Measurements from ENCODE around the gene ZCCHC24. TPM values are rescaled to one million over a fixed set of nuclear protein-coding genes. Genes with fewer than 3 reads are reported as not detected.

ZCCHC24 gene
- total and polyA plus RNA-seq, 2 donors (not counting 3 experiments of a cell fraction or from before 2014, with no cell fraction given) = 5.2 to 8.4 TPM

DNA sequence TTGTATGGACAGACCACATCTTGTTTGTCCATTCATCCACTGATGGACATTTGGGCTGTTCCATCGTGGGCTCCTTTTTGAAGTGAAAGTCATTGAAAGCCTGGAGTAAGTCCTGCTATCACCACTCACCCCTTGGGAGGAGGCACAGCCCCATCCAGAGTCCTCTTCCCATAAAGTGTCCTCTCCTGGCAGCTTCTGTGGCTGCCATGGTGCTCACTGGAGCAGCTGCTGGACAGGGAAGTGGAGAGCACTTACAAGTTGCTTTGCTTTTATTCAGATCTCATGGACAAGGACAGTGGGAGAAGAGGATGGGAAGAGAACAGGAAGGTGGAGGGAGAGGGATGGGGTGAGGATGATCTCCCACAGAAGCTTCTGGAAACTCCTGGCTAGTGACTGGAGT, 48.4 kb upstream of the ZCCHC24 start:
- intact Hi-C loops (cut with micrococcal nuclease) = no loop called here
- no peak overlapping the region for H3K27ac ChIP-seq (ENCODE audit: insufficient read depth, low read depth, low read length)
- TF ChIP-seq MYC (IDR thresholded peaks at IDR 0.05; ENCODE audit: low read depth, low read length) (no peak), GATA2 (IDR thresholded peaks at IDR 0.05; ENCODE audit: insufficient read depth, insufficient read length, low read depth, low read length) (no peak), POLR2A (IDR thresholded peaks at IDR 0.05; ENCODE audit: low read depth, low read length) (no peak)
- TF ChIP-seq, protein P1, sequence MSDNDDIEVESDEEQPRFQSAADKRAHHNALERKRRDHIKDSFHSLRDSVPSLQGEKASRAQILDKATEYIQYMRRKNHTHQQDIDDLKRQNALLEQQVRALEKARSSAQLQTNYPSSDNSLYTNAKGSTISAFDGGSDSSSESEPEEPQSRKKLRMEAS (IDR thresholded peaks at IDR 0.05; ENCODE audit: insufficient read depth, insufficient read length) = no peak
- no peak overlapping the region for H3K4me3 ChIP-seq (replicated peaks in 1 of 3; ENCODE audit: insufficient read depth in 1 of 3, low read depth in 1 of 3, low read length in 3 of 3)
- H3K4me1 ChIP-seq (ENCODE audit: control insufficient read depth, extremely low read depth, insufficient read depth, low read length) = no peaks in the 10 kb centered on the region
- no peaks in the 10 kb centered on the region for H3K9me1 ChIP-seq (replicated peaks; ENCODE audit: control insufficient read depth, extremely low read depth, insufficient read depth, low read length)
- ChIA-PET CTCF (interaction anchor here (10.8 kb wide), 1 partner anchor 120 kb away, joined by 252 read pairs; no protein-coding TSS in a partner anchor), POLR2A (interaction anchor here (0.6 kb wide), 1 partner anchor 54 kb away, joined by 3 read pairs; no protein-coding TSS in a partner anchor)
- no peak overlapping the region for H3K4me2 ChIP-seq (ENCODE audit: insufficient read depth, low read length)
- peaks cover 3 to 14% of the 10 kb centered on the region in 2 experiments for H3K27me3 ChIP-seq (ENCODE audit: control insufficient read depth in 2 of 2, insufficient read depth in 2 of 2, low read length in 2 of 2)
- no peaks in the 10 kb centered on the region for H3K36me3 ChIP-seq (ENCODE audit: control insufficient read depth in 2 of 2, extremely low read depth in 1 of 2, insufficient read depth in 2 of 2, low read length in 2 of 2)
- FAIRE-seq = no peak
- dilution Hi-C loops (cut with MboI; ENCODE audit: extremely low pct_ligation_motif_present, low sequenced_read_pairs) = no loop called here
- no peak overlapping the region for H3K9ac ChIP-seq (replicated peaks; ENCODE audit: extremely low read depth, insufficient read depth, low read length)
- no peak for DNase-seq (ENCODE audit: low read depth, low spot score)
- no TSS peak for BruUV-seq (replicated peaks)
- no peak overlapping the region for H2AFZ ChIP-seq (ENCODE audit: low read depth, low read length)
- no peaks in the 10 kb centered on the region for H3K9me3 ChIP-seq (replicated peaks; ENCODE audit: control insufficient read depth, insufficient read depth, low read length)
- H3K79me2 ChIP-seq (ENCODE audit: control insufficient read depth, insufficient read depth, low read length) = no peaks in the 10 kb centered on the region
- no peaks in the 10 kb centered on the region for H4K20me1 ChIP-seq (replicated peaks; ENCODE audit: control insufficient read depth, extremely low read depth, insufficient read depth, low read length)

DNA sequence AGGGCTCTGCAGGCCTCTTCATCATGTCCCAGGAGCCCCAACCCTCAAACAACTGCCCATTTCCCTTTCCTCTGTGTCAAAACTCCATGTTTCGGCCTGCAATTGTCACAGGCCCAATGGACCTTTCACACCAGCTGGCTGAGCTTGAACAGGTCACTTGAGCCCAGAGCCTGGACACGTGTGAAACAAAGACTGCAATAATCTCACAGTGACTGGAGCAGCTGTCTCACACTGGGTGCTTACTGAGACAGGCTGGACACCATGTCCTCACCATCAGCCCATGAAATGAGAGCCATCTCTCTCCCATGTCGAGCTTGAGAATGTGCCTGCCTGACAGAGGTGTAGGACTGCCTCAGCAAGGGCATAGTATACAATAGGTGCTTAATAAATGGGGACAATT, 47.4 kb upstream of the ZCCHC24 start:
- DNase-seq (ENCODE audit: low read depth, low spot score) = no peak
- Histone ChIP-seq H3K36me3 (ENCODE audit: control insufficient read depth in 2 of 2, extremely low read depth in 1 of 2, insufficient read depth in 2 of 2, low read length in 2 of 2) (no peaks in the 10 kb centered on the region), H3K9me3 (replicated peaks; ENCODE audit: control insufficient read depth, insufficient read depth, low read length) (no peaks in the 10 kb centered on the region), H2AFZ (ENCODE audit: low read depth, low read length) (no peak overlapping the region), H3K4me2 (ENCODE audit: insufficient read depth, low read length) (no peak overlapping the region), H4K20me1 (replicated peaks; ENCODE audit: control insufficient read depth, extremely low read depth, insufficient read depth, low read length) (no peaks in the 10 kb centered on the region), H3K9ac (replicated peaks; ENCODE audit: extremely low read depth, insufficient read depth, low read length) (no peak overlapping the region), H3K27ac (ENCODE audit: insufficient read depth, low read depth, low read length) (no peak overlapping the region), H3K9me1 (replicated peaks; ENCODE audit: control insufficient read depth, extremely low read depth, insufficient read depth, low read length) (no peaks in the 10 kb centered on the region), H3K4me1 (ENCODE audit: control insufficient read depth, extremely low read depth, insufficient read depth, low read length) (no peaks in the 10 kb centered on the region), H3K79me2 (ENCODE audit: control insufficient read depth, insufficient read depth, low read length) (no peaks in the 10 kb centered on the region), H3K4me3 (replicated peaks in 1 of 3; ENCODE audit: insufficient read depth in 1 of 3, low read depth in 1 of 3, low read length in 3 of 3) (no peak overlapping the region), H3K27me3 (ENCODE audit: control insufficient read depth in 2 of 2, insufficient read depth in 2 of 2, low read length in 2 of 2) (peaks cover 3 to 12% of the 10 kb centered on the region in 2 experiments)
- ChIA-PET CTCF (interaction anchor here (10.8 kb wide), 1 partner anchor 119 kb away, joined by 252 read pairs; no protein-coding TSS in a partner anchor), POLR2A (no interaction called here)
- intact Hi-C loops (cut with micrococcal nuclease) (no loop called here), dilution Hi-C loops (cut with MboI; ENCODE audit: extremely low pct_ligation_motif_present, low sequenced_read_pairs) (no loop called here)
- BruUV-seq (replicated peaks) = no TSS peak
- TF ChIP-seq POLR2AphosphoS5 (IDR thresholded peaks at IDR 0.05; ENCODE audit: insufficient read depth, low read depth, low read length) (no peak), EZH2 (IDR thresholded peaks at IDR 0.05; ENCODE audit: borderline replicate concordance, low read depth, low read length, severe bottlenecking) (no peak), JUN (IDR thresholded peaks at IDR 0.05; ENCODE audit: borderline replicate concordance, insufficient read depth, insufficient read length, low read depth) (no peak), POLR2A (IDR thresholded peaks at IDR 0.05; ENCODE audit: low read depth, low read length) (no peak)
- TF ChIP-seq, protein P1 (IDR thresholded peaks at IDR 0.05; ENCODE audit: insufficient read depth, insufficient read length) = no peak
- TF ChIP-seq, protein P2, sequence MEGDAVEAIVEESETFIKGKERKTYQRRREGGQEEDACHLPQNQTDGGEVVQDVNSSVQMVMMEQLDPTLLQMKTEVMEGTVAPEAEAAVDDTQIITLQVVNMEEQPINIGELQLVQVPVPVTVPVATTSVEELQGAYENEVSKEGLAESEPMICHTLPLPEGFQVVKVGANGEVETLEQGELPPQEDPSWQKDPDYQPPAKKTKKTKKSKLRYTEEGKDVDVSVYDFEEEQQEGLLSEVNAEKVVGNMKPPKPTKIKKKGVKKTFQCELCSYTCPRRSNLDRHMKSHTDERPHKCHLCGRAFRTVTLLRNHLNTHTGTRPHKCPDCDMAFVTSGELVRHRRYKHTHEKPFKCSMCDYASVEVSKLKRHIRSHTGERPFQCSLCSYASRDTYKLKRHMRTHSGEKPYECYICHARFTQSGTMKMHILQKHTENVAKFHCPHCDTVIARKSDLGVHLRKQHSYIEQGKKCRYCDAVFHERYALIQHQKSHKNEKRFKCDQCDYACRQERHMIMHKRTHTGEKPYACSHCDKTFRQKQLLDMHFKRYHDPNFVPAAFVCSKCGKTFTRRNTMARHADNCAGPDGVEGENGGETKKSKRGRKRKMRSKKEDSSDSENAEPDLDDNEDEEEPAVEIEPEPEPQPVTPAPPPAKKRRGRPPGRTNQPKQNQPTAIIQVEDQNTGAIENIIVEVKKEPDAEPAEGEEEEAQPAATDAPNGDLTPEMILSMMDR (IDR thresholded peaks at IDR 0.05; ENCODE audit: extremely low read depth in 1 of 2, insufficient read depth in 1 of 2, low read depth in 1 of 2, low read length in 2 of 2) = no peak
- no peak for FAIRE-seq

Measured in endothelial cell of umbilical vein (primary cell).